GM12864 (cell line): ENCODE results near the gene CLDN9.

Source experiments
- DNase-seq: peaks from one replicate; pipeline ENCODE4 v3.0.0-alpha.2; 2011; ENCODE audit warnings: low read depth
- H3K4me3 ChIP-seq: 2 replicates; pipeline ENCODE4 v1.5.1; 2011; ENCODE audit warnings: mild to moderate bottlenecking, low read depth, low read length, control low read depth
- TF ChIP-seq, protein P1 (sequence below): IDR thresholded peaks from 2 replicates; pipeline ENCODE4 v1.5.1; 2011; ENCODE audit warnings: low read depth, mild to moderate bottlenecking, moderate library complexity, low read length, control low read depth, inconsistent platforms; ENCODE audit errors: missing control alignments

Gene CLDN9

DNA sequence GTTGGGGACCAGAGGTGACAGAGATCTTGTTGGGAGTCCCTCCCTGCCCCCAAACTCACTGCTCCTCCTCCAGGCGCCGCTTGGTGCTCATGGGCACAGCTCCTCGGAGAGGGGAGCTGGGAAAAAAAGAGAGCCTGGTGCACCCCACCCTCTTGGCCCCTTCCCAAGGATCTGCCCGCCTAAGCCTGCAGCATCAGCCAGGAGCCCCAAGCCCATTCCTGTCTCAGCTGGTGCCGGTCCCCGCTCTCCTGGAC lies 10.6 kb downstream of the CLDN9 start:
- TF ChIP-seq, protein P1, sequence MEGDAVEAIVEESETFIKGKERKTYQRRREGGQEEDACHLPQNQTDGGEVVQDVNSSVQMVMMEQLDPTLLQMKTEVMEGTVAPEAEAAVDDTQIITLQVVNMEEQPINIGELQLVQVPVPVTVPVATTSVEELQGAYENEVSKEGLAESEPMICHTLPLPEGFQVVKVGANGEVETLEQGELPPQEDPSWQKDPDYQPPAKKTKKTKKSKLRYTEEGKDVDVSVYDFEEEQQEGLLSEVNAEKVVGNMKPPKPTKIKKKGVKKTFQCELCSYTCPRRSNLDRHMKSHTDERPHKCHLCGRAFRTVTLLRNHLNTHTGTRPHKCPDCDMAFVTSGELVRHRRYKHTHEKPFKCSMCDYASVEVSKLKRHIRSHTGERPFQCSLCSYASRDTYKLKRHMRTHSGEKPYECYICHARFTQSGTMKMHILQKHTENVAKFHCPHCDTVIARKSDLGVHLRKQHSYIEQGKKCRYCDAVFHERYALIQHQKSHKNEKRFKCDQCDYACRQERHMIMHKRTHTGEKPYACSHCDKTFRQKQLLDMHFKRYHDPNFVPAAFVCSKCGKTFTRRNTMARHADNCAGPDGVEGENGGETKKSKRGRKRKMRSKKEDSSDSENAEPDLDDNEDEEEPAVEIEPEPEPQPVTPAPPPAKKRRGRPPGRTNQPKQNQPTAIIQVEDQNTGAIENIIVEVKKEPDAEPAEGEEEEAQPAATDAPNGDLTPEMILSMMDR = no peak
- H3K4me3 ChIP-seq = peak overlapping the region; percentile 69
- DNase-seq = no peak

DNA sequence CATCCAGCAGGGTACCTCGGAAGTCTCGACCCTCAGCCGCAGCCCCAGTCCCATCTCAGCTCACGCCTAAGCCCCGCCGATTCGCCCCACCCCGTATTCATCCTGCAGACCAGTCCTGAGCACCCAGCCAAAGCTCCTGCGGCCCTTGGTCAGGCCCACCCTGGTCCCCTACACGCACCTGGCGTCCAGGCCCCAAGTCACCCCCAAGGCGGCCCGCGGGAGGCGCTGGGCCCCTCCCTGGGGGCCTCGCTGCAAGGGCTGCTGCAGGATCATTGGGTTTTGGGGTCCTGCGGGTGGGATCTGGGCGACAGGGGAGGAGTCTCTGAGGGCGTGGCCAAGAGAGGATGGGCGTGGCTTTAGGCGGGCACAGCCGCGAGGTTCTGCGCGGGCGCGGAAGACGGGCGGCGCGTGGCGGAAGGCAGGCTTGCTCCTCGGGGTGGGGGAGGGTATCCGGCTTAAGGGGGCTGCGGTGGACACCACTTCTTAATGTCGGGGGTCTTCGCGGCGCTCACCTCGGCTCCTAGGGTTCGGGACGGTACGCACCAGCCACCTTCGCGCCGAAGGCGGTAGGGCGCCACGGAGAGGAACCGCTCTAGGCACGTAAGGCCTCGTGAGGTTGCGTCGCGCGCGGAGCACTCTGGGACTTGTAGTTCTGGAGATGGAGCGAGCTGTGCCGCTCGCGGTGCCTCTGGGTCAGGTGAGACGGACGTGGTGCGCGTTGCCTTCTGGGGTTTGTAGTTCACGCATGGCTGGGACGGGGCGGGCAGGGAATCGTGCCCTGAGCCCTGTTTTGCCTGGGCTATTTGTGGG lies 11.2 kb downstream of the CLDN9 start, which contains the start of the genes HCFC1R1 and THOC6:
TSS of gene HCFC1R1 (minus strand) at position 274 of the 810 bp plus-strand sequence. CDS start at position 273, 1 bp downstream.
TSS of gene THOC6 (plus strand) at position 367 of the 810 bp plus-strand sequence. CDS start at position 659, 292 bp downstream.
- H3K4me3 ChIP-seq = peak within 1 kb of the TSS; percentile 69
- peak; percentile 98 for DNase-seq
- TF ChIP-seq, protein P1 = no peak

DNA sequence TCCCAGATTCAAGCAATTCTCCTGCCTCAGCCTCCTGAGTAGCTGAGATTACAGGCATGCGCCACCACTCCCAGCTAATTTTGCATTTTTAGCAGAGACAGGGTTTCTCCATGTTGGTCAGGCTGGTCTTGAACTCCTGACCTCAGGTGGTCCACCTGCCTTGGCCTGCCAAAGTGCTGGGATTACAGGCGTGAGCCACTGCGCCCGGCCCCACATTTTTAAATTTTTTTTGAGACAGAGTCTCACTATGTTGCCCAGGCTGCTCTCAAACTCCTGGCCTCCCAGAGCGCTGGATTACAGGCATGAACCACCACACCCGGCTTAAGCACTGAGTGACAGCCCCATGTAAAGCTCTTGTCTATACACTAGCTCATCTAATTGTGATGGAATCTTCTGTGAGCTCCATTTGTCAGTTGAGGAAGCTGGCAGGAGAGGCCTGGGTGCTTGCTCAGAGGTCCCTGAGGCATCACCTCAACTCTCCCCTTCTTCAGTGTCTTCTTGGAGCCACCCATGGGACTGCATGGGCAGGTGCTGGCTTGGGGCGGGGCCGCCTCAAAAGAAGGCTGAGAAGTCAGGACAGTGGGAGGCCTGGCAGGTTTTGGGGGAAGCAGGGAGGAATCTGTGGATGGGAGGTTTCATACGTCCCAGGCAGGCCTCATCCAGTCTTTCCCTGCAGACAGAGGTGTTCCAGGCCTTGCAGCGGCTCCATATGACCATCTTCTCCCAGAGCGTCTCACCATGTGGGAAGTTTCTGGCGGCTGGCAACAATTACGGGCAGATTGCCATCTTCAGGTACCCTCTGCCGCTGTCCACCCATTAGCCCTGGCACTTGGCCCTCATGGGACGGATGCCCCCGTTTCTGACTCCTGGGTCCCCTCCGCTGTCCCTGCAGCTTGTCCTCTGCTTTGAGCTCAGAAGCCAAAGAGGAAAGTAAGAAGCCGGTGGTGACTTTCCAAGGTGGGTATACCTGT lies 12.6 kb downstream of the CLDN9 start:
- H3K4me3 ChIP-seq = no peak overlapping the region
- DNase-seq = no peak
- TF ChIP-seq, protein P1 = no peak

DNA sequence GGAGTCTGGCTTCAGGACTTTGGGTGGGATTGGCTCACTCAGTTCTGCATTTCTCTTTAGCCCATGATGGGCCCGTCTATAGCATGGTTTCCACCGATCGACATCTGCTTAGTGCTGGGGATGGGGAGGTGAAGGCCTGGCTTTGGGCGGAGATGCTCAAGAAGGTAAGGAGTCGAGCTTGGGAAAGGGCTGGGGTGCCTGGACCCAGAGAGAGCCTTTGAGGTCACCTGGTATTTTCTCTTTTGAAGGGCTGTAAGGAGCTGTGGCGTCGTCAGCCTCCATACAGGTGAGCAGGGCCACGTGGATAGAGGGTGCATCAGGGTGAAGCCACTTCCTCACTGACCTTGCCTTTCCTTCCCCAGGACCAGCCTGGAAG lies 13.3 kb downstream of the CLDN9 start:
- H3K4me3 ChIP-seq = no peak overlapping the region
- no peak for DNase-seq
- TF ChIP-seq, protein P1 = no peak

DNA sequence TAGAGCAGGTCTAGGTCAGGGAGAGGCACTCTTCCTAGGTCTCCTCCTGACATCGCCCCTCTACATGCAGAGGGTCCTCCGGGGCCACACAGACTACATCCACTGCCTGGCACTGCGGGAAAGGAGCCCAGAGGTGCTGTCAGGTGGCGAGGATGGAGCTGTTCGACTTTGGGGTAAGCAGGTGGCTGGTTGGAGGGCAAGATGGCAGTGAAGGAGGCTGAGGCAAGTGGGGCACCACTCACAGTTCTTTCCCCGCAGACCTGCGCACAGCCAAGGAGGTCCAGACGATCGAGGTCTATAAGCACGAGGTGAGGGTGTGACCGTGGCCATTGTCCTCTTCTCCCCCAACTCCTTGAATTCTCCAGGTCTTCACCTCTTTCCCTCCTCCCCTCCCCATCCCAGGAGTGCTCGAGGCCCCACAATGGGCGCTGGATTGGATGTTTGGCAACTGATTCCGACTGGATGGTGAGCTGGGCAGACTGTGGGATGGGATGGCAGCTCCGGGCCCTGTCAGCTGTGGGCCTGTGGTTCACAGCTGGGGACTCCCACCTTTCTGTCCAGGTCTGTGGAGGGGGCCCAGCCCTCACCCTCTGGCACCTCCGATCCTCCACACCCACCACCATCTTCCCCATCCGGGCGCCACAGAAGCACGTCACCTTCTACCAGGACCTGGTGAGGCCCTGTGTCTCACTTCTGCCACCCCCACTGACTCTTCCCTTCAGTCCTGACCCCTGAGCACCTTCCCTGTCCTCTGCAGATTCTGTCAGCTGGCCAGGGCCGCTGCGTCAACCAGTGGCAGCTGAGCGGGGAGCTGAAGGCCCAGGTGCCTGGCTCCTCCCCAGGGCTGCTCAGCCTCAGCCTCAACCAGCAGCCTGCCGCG lies 14.1 kb downstream of the CLDN9 start:
- DNase-seq = no peak
- TF ChIP-seq, protein P1 = no peak
- H3K4me3 ChIP-seq = no peak overlapping the region

DNA sequence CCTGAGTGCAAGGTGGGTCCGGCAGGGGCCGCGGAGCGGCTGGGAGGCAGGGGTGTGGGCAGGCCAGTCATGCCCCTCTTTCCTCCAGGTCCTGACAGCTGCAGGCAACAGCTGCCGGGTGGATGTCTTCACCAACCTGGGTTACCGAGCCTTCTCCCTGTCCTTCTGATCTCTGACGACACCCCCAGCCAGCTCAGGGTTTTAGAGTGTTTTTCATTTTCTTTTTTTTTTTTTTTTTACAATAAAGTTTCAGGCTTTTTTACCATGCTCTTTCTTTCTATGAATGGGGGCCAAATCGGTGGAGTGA lies 14.7 kb downstream of the CLDN9 start:
- TF ChIP-seq, protein P1 = no peak
- H3K4me3 ChIP-seq = no peak overlapping the region
- DNase-seq = no peak
